SH-SY5Y (cell line): ENCODE data around the gene LRRC8C.

Source experiments
- GATA2 ChIP-seq: IDR thresholded peaks from 2 replicates; pipeline ENCODE4 v1.6.1; 2011; ENCODE audit warnings: mild to moderate bottlenecking, low read depth, low read length
- GATA3 ChIP-seq: IDR thresholded peaks from 2 replicates; pipeline ENCODE4 v1.6.1; 2011; ENCODE audit warnings: low read depth, mild to moderate bottlenecking, low read length, moderate library complexity

DNA sequence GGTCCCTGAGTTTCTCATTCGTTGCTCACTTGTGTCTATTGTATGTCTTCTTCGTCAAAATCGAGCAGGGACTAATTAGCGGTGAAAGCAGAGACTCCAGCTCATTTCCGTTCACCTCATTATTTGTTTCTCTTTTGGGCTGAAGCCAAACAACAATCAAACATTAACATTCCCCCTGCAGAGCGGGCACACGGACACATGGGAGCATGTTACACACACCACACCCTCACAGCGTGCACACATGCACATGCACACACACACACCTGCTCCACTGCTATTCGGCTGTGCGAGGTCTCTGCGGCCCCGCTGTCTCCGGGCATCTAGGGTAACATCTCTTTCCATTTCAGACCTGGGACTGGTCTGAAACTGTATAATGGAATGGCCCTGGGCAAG, 129.5 kb downstream of the LRRC8C start:
- TF ChIP-seq GATA2 (no peak), GATA3 (no peak)
